ENCODE measurements around the gene C2orf92.
A peak's percentile ranks its signal among the peaks of the same experiment; 100 is the strongest.
"Not testable (repeated sequence)": the region's sequence is repeated elsewhere in the genome, so short reads cannot be mapped to it uniquely, and the experiment has no call there.

Gene C2orf92

DNA sequence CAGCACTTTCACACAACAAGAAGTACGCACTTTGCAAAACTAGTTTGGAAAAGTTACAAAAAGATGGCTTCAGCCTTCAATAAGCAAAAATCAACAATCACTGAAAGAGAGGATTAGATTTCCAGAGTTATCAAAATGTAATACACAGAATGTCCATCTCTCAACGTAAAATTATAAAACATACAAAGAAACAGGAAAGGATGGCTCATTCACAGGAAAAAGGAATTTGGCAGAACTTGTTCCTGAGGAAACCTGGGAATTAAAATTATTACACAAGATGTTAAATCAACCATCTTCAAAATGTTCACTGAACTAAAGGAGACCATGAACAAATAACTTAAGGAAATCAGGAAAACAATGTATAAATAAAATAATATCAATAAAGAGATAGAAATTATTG lies 8.0 kb downstream of the C2orf92 start:
- Histone ChIP-seq H2AFZ (ENCODE audit: low read depth, low read length) (no peak overlapping the region), H3K36me3 (ENCODE audit: insufficient read depth, low read length) (no peaks in the 10 kb centered on the region), H3K9me3 (ENCODE audit: insufficient read depth, low read length, severe bottlenecking) (no peaks in the 10 kb centered on the region), H3K4me3 (ENCODE audit: low read depth in 1 of 2, low read length in 2 of 2) (no peak overlapping the region), H3K9ac (ENCODE audit: low read depth, low read length) (no peak overlapping the region), H3K4me2 (ENCODE audit: insufficient read depth, low read length) (no peak overlapping the region), H4K20me1 (ENCODE audit: insufficient read depth, low read length) (no peaks in the 10 kb centered on the region), H3K4me1 (ENCODE audit: insufficient read depth, low read length) (no peaks in the 10 kb centered on the region), H3K27ac (ENCODE audit: low read length) (no peak overlapping the region), H3K27me3 (ENCODE audit: insufficient read depth, low read length, poor library complexity) (no peaks in the 10 kb centered on the region), H3K79me2 (ENCODE audit: insufficient read depth, low read length) (no peaks in the 10 kb centered on the region)
- no peak for TF ChIP-seq EZH2 (IDR thresholded peaks at IDR 0.05; ENCODE audit: borderline replicate concordance, low read depth, low read length, severe bottlenecking)
- no peak for TF ChIP-seq CTCF (IDR thresholded peaks at IDR 0.05; ENCODE audit: borderline replicate concordance, extremely low read depth, low read length, poor library complexity, severe bottlenecking)
- ATAC-seq (ENCODE audit: insufficient read depth, low read depth) = no peak
- DNase-seq = no peak

DNA sequence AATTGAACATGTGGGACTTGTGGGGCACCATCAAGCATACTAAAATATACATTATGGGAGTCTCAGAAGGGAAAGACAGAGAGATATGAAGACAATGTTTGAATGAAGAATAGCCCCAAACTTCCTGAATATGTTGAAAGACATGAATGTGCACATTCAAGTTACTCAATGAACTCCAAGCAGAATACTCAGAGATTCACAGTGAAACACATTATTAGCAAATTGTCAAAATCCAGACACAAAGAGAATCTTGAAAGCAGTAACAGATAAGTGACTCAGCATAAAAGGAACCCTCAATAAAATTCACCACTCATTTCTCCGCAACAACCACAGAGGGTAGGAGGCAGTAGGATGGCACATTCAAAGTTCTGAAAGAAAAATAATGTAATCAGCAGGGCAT lies 8.8 kb downstream of the C2orf92 start:
- no peak overlapping the region for H3K27ac ChIP-seq (ENCODE audit: low read length)
- H3K27me3 ChIP-seq (ENCODE audit: insufficient read depth, low read length, poor library complexity) = no peaks in the 10 kb centered on the region
- TF ChIP-seq CTCF (IDR thresholded peaks at IDR 0.05; ENCODE audit: borderline replicate concordance, extremely low read depth, low read length, poor library complexity, severe bottlenecking) = no peak
- no peak for TF ChIP-seq EZH2 (IDR thresholded peaks at IDR 0.05; ENCODE audit: borderline replicate concordance, low read depth, low read length, severe bottlenecking)
- ATAC-seq (ENCODE audit: insufficient read depth, low read depth) (no peak), DNase-seq (no peak)
- no peaks in the 10 kb centered on the region for H3K4me1 ChIP-seq (ENCODE audit: insufficient read depth, low read length)
- no peaks in the 10 kb centered on the region for H3K79me2 ChIP-seq (ENCODE audit: insufficient read depth, low read length)
- H4K20me1 ChIP-seq (ENCODE audit: insufficient read depth, low read length) = no peaks in the 10 kb centered on the region
- no peak overlapping the region for H2AFZ ChIP-seq (ENCODE audit: low read depth, low read length)
- no peaks in the 10 kb centered on the region for H3K36me3 ChIP-seq (ENCODE audit: insufficient read depth, low read length)
- no peak overlapping the region for H3K4me2 ChIP-seq (ENCODE audit: insufficient read depth, low read length)
- H3K9ac ChIP-seq (ENCODE audit: low read depth, low read length) = no peak overlapping the region
- no peaks in the 10 kb centered on the region for H3K9me3 ChIP-seq (ENCODE audit: insufficient read depth, low read length, severe bottlenecking)
- no peak overlapping the region for H3K4me3 ChIP-seq (ENCODE audit: low read depth in 1 of 2, low read length in 2 of 2)

DNA sequence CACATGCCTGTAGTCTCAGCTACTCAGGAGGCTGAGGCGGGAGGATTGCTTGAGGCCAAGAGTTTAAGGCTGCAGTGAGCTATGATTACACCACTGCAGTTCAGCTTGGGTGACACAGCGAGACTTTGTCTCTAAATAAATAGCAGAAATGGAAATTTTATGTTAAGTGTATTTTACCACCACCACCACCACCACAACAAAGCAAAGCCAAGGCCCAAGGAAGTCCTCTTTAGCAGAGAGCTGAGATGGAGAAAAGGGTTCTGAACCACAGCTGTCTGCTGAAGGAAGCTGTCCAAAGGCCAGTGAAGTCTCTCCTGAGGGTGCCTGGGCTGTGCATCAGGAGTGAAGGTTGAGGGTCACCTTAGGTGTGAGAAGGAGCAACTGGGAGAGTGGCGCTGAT lies 17.7 kb downstream of the C2orf92 start:
- ATAC-seq (ENCODE audit: insufficient read depth, low read depth) = peak; percentile 58; the same call in 2 of the 3 replicates
- not testable (repeated sequence) for H3K4me3 ChIP-seq (ENCODE audit: low read depth in 1 of 2, low read length in 2 of 2); H3K9ac ChIP-seq (ENCODE audit: low read depth, low read length); H3K4me2 ChIP-seq (ENCODE audit: insufficient read depth, low read length); H4K20me1 ChIP-seq (ENCODE audit: insufficient read depth, low read length); DNase-seq; H3K9me3 ChIP-seq (ENCODE audit: insufficient read depth, low read length, severe bottlenecking); H2AFZ ChIP-seq (ENCODE audit: low read depth, low read length); H3K79me2 ChIP-seq (ENCODE audit: insufficient read depth, low read length); H3K4me1 ChIP-seq (ENCODE audit: insufficient read depth, low read length); H3K36me3 ChIP-seq (ENCODE audit: insufficient read depth, low read length); H3K27ac ChIP-seq (ENCODE audit: low read length); H3K27me3 ChIP-seq (ENCODE audit: insufficient read depth, low read length, poor library complexity)

- Histone ChIP-seq H2AFZ (ENCODE audit: low read depth, low read length) (no peak overlapping the region), H3K4me3 (ENCODE audit: low read depth in 1 of 2, low read length in 2 of 2) (no peak overlapping the region), H3K9ac (ENCODE audit: low read depth, low read length) (no peak overlapping the region), H3K36me3 (ENCODE audit: insufficient read depth, low read length) (no peaks in the 10 kb centered on the region), H3K4me2 (ENCODE audit: insufficient read depth, low read length) (no peak overlapping the region), H3K27ac (ENCODE audit: low read length) (no peak overlapping the region), H3K79me2 (ENCODE audit: insufficient read depth, low read length) (no peaks in the 10 kb centered on the region), H3K9me3 (ENCODE audit: insufficient read depth, low read length, severe bottlenecking) (no peaks in the 10 kb centered on the region), H3K4me1 (ENCODE audit: insufficient read depth, low read length) (no peaks in the 10 kb centered on the region), H4K20me1 (ENCODE audit: insufficient read depth, low read length) (no peaks in the 10 kb centered on the region), H3K27me3 (ENCODE audit: insufficient read depth, low read length, poor library complexity) (no peaks in the 10 kb centered on the region)
- ATAC-seq (ENCODE audit: insufficient read depth, low read depth) (no peak), DNase-seq (no peak)
- TF ChIP-seq EZH2 (IDR thresholded peaks at IDR 0.05; ENCODE audit: borderline replicate concordance, low read depth, low read length, severe bottlenecking) (no peak), CTCF (IDR thresholded peaks at IDR 0.05; ENCODE audit: borderline replicate concordance, extremely low read depth, low read length, poor library complexity, severe bottlenecking) (no peak)
Observed at GRCh38 chr2:97688062-97688827, 18.7 kb downstream of the C2orf92 start.

Measured in DND-41 (cell line).